ENCODE results near the gene SULT1A4.
"Not testable (repeated sequence)": the region's sequence is repeated elsewhere in the genome, so short reads cannot be mapped to it uniquely, and the experiment has no call there.

Gene SULT1A4

DNA sequence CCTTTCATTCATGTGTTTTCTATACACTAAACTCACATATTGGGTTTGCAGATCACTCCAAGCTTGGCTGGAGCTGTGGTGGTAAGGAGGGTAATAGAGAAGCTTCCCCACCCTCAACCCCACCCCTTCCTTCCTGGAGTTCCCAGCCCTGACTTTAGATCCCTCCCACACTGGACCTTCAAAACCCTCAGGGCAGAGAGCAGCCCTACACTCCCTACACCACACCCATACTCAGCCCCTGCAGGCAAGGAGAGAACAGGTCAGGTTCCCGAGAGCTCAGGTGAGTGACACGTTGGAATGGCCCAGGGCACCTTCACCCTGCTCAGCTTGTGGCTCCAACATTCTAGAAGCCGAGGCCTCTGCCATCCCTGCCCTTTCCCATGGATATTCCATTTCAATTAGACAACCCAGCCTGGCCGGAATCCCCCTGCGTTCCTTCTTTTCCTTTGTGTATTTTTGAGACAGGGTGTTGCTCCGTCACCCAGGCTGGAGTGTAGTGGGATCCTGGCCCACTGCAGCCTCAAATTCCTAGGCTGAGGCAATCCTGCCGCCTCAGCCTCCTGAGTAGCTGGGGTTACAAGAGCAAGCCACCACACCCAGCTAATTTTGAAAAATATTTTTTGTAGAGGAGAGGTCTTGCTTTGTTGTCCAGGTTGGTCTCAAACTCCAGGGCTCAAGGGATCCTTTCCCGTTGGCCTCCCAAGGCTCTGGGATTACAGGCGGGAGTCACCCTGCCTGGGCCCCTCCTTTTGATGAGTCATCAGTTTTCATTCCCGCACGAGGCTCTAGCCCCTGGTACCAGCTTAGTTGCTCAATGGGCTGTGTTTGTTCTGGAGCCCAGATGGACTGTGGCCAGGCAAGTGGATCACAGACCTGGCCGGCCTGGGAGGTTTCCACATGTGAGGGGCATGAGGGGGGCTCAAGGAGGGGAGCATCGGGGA lies at the start of gene SULT1A4:
SULT1A4 (plus strand) TSS at position 208 of the 941 bp plus-strand sequence. CDS start 1,473 bp downstream, outside the sequence.
- not testable (repeated sequence) for H3K27me3 ChIP-seq (ENCODE audit: insufficient read depth, low read length); H3K27ac ChIP-seq (ENCODE audit: low read length); H3K9ac ChIP-seq (ENCODE audit: low read depth, low read length); H3K4me3 ChIP-seq (ENCODE audit: low read length); H3K9me3 ChIP-seq (ENCODE audit: insufficient read depth, low read depth, low read length); H3K4me1 ChIP-seq (ENCODE audit: insufficient read depth, low read length); H3K36me3 ChIP-seq (ENCODE audit: insufficient read depth, low read depth, low read length)

DNA sequence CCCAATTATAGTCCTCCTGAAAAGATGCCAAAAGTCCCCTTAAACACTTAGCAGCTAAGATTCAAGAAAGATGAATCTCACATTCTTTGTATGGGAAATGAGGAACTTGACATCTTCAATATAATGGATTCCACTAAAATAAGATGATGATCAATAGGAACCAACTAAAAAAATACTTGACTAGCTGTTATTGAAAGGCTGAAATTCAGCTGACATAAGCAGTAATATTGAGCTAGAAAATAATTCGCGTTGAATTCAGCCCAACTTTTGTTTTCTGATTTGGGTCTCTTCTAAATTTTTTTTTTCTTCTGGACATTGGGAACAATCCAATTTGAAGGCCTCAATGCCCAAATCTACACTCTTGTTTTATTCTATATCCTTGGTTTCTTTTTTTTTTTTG lies 36.1 kb upstream of the SULT1A4 start:
- not testable (repeated sequence) for H3K27me3 ChIP-seq (ENCODE audit: insufficient read depth, low read length); H3K36me3 ChIP-seq (ENCODE audit: insufficient read depth, low read depth, low read length); H3K4me1 ChIP-seq (ENCODE audit: insufficient read depth, low read length); H3K4me3 ChIP-seq (ENCODE audit: low read length); H3K9me3 ChIP-seq (ENCODE audit: insufficient read depth, low read depth, low read length); H3K9ac ChIP-seq (ENCODE audit: low read depth, low read length); H3K27ac ChIP-seq (ENCODE audit: low read length)

DNA sequence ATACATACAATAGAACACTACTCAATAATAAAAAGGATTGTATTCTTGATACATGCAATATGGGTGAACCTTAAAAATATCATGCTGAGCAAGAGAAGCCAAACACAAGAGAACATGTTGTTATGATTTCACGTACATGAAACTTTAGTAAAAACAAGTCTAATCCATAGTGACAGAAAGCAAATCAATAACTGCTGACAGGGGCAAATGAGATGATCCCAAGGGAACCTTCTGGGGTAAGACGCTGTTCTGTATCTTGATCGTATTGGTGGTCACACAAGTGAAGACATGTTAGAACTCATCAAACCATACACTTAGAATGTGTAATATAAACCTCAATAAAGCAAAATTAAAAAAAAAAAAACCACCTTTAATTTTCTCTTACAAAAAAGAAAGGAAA lies 34.3 kb upstream of the SULT1A4 start:
- H3K27ac ChIP-seq (ENCODE audit: low read length); H3K9ac ChIP-seq (ENCODE audit: low read depth, low read length); H3K36me3 ChIP-seq (ENCODE audit: insufficient read depth, low read depth, low read length); H3K4me3 ChIP-seq (ENCODE audit: low read length); H3K4me1 ChIP-seq (ENCODE audit: insufficient read depth, low read length); H3K9me3 ChIP-seq (ENCODE audit: insufficient read depth, low read depth, low read length); H3K27me3 ChIP-seq (ENCODE audit: insufficient read depth, low read length): not testable (repeated sequence)

DNA sequence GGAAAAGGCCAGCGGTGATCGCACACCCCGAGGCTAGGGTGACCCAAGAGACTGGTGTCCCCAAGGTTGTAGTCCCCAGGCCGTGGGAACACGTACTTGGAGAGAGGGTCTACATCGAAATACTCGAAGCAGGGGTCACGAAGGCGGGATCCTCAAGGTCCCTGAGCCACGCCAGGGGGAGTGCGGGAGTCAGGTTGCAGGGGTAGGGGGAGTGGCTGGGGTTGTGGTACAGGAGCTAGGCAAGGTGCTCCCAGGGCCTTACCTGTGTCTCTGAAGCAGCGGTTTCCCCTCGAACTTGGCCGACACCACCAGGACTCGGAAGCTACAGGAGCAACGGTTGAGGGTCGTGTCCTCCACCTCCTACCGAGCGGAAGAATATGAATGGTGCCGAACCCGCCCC lies 6.0 kb upstream of the SULT1A4 start:
- H3K27ac ChIP-seq (ENCODE audit: low read length); H3K9me3 ChIP-seq (ENCODE audit: insufficient read depth, low read depth, low read length): not testable (repeated sequence)

DNA sequence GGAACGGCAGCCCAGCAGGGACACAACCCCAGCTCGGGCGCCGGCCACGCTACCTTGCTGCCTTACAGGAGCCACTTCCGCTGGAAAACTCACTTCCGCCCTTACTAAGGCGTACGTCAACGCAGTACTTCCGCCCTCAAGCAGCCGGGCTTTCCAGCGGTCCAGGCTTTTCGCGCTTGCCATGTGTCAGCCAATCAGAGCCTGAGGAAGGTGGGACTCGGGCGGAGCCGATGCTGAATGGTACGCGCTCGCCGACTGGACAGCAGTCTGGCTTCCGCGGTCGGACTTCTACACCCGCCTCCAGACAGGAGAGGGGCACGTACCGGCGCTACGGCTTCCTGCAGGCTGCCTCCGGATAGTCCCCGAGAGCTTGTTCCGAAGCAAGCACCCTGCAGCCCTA lies 5.4 kb upstream of the SULT1A4 start, which contains the start of the genes BOLA2 and SLX1B:
BOLA2 (minus strand) TSS at position 83 of the 400 bp plus-strand sequence. CDS start 98 bp downstream, outside the sequence.
SLX1B (plus strand) TSS at position 265 of the 400 bp plus-strand sequence.
- H3K27ac ChIP-seq (ENCODE audit: low read length); H3K36me3 ChIP-seq (ENCODE audit: insufficient read depth, low read depth, low read length); H3K4me3 ChIP-seq (ENCODE audit: low read length); H3K4me1 ChIP-seq (ENCODE audit: insufficient read depth, low read length); H3K9me3 ChIP-seq (ENCODE audit: insufficient read depth, low read depth, low read length); H3K9ac ChIP-seq (ENCODE audit: low read depth, low read length); H3K27me3 ChIP-seq (ENCODE audit: insufficient read depth, low read length): not testable (repeated sequence)

More for the DNA sequence above, 6.0 kb upstream of the SULT1A4 start:
- not testable (repeated sequence) for H3K9ac ChIP-seq (ENCODE audit: low read depth, low read length); H3K27me3 ChIP-seq (ENCODE audit: insufficient read depth, low read length); H3K36me3 ChIP-seq (ENCODE audit: insufficient read depth, low read depth, low read length); H3K4me1 ChIP-seq (ENCODE audit: insufficient read depth, low read length); H3K4me3 ChIP-seq (ENCODE audit: low read length)

DNA sequence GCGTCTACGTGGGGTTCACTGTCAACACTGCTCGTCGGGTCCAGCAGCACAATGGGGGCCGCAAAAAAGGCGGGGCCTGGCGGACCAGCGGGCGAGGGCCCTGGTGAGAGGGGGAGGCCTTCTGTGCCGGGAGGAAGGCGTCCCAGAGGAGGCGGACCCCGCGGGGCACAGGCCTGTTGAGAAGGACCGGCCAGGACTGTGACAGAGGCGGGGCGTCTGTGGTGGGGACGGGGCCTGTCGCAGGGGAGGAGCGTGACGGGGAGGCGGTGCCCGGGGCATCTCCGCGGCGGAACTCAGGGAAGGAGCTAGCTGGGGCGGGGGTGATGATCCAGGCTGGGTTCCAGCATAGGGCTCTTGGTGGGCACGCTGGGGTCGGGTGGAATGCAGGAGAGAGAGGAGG lies 4.9 kb upstream of the SULT1A4 start:
- not testable (repeated sequence) for H3K4me1 ChIP-seq (ENCODE audit: insufficient read depth, low read length); H3K4me3 ChIP-seq (ENCODE audit: low read length); H3K9ac ChIP-seq (ENCODE audit: low read depth, low read length); H3K27me3 ChIP-seq (ENCODE audit: insufficient read depth, low read length); H3K27ac ChIP-seq (ENCODE audit: low read length); H3K36me3 ChIP-seq (ENCODE audit: insufficient read depth, low read depth, low read length); H3K9me3 ChIP-seq (ENCODE audit: insufficient read depth, low read depth, low read length)

DNA sequence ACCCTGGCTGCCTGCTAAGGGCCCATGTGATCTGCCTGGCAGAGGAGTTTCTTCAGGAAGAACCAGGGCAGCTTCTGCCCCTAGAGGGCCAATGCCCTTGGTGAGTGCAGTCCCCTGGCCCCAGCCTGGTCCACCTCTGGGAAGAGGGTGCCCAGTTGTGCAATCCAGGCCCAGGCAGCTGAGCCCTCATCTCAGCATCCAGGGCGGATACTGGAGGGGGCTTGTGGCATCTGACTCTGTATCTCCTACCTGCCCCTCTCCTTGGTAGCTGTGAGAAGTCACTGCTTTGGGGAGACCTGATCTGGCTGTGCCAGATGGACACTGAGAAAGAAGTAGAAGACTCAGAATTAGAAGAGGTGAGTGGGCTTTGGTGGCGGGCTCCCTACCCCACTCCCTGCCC lies 2.1 kb upstream of the SULT1A4 start:
- not testable (repeated sequence) for H3K27ac ChIP-seq (ENCODE audit: low read length); H3K27me3 ChIP-seq (ENCODE audit: insufficient read depth, low read length); H3K4me3 ChIP-seq (ENCODE audit: low read length); H3K9ac ChIP-seq (ENCODE audit: low read depth, low read length); H3K9me3 ChIP-seq (ENCODE audit: insufficient read depth, low read depth, low read length); H3K36me3 ChIP-seq (ENCODE audit: insufficient read depth, low read depth, low read length); H3K4me1 ChIP-seq (ENCODE audit: insufficient read depth, low read length)

DNA sequence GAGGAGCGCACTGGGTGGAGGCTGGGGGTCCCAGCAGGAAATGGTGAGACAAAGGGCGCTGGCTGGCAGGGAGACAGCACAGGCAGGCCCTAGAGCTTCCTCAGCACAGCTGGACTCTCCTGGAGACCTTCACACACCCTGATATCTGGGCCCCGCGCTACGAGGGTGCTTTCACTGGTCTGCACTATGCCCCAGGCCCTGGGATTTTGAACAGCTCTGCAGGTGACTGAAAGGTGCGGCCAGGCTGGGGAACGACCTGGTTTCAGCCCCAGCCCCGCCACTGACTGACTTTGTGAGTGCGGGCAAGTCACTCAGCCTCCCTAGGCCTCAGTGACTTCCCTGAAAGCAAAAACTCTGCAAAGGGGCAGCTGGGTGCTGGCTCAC lies 926 bp downstream of the SULT1A4 start:
- not testable (repeated sequence) for H3K27me3 ChIP-seq (ENCODE audit: insufficient read depth, low read length); H3K9ac ChIP-seq (ENCODE audit: low read depth, low read length); H3K4me3 ChIP-seq (ENCODE audit: low read length); H3K9me3 ChIP-seq (ENCODE audit: insufficient read depth, low read depth, low read length); H3K36me3 ChIP-seq (ENCODE audit: insufficient read depth, low read depth, low read length); H3K4me1 ChIP-seq (ENCODE audit: insufficient read depth, low read length); H3K27ac ChIP-seq (ENCODE audit: low read length)

DNA sequence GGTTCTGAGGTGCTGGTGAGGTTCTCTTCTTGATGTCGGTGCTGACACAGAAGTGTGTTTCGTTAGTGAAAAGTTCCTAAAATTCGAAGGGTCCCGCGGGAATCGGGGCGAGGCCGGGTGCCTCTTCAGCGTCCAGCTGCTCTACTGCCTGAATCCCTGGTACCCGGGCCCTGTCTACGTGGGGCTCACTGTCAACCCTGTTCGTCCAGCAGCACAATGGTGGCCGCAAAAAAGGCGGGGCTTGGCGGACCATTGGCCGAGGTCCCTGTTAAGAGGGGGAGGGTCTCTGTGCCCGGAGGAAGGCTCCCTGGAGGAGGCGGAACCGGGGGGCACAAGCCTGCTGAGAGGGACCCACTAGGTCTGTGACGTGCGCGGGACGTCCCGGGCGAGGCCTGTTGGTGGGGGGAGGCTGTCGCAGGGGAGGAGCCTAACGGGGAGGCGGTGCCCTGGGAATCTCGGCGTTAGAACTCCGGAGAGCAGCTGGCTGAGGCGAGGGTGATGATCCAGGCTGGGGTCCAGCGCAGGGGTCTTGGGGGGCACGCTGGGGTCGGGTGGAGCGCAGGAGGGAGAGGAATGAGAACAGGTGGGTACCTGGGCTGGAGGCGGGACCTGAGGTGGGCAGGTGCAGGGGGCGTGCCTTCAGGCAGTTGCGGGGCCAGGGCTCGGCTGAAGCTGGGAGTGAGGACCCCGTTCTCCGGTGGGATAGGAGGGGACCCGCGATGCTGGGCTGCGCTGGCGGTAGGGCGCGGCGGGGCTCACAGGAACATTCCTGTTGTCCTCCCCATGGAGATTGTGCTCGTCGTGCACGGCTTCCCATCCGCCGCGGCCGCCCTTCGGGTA lies 6.5 kb downstream of the SULT1A4 start:
- not testable (repeated sequence) for H3K4me1 ChIP-seq (ENCODE audit: insufficient read depth, low read length); H3K9ac ChIP-seq (ENCODE audit: low read depth, low read length); H3K9me3 ChIP-seq (ENCODE audit: insufficient read depth, low read depth, low read length); H3K36me3 ChIP-seq (ENCODE audit: insufficient read depth, low read depth, low read length); H3K27me3 ChIP-seq (ENCODE audit: insufficient read depth, low read length); H3K27ac ChIP-seq (ENCODE audit: low read length); H3K4me3 ChIP-seq (ENCODE audit: low read length)

DNA sequence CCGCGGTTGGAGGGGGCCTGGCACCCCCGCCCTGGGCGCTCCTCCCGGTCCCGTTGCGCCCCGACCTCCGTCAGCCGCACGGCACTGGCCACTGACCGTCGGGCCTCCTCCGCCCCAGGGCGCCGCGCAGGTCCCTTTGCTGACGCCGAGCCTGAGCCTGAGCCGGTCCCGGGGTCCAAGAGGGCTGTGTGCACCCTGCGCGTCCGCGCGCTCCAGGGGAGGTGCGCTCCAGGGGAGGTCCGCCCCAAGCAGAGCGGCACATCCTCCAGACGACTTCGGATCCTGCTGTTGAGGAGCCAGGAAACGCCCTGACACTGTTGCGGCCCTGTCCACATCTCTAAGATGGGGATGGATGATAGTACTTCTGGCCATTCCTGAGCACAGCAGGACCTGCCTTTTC lies 7.2 kb downstream of the SULT1A4 start:
- not testable (repeated sequence) for H3K27ac ChIP-seq (ENCODE audit: low read length); H3K4me1 ChIP-seq (ENCODE audit: insufficient read depth, low read length); H3K36me3 ChIP-seq (ENCODE audit: insufficient read depth, low read depth, low read length); H3K9ac ChIP-seq (ENCODE audit: low read depth, low read length); H3K4me3 ChIP-seq (ENCODE audit: low read length); H3K9me3 ChIP-seq (ENCODE audit: insufficient read depth, low read depth, low read length); H3K27me3 ChIP-seq (ENCODE audit: insufficient read depth, low read length)

DNA sequence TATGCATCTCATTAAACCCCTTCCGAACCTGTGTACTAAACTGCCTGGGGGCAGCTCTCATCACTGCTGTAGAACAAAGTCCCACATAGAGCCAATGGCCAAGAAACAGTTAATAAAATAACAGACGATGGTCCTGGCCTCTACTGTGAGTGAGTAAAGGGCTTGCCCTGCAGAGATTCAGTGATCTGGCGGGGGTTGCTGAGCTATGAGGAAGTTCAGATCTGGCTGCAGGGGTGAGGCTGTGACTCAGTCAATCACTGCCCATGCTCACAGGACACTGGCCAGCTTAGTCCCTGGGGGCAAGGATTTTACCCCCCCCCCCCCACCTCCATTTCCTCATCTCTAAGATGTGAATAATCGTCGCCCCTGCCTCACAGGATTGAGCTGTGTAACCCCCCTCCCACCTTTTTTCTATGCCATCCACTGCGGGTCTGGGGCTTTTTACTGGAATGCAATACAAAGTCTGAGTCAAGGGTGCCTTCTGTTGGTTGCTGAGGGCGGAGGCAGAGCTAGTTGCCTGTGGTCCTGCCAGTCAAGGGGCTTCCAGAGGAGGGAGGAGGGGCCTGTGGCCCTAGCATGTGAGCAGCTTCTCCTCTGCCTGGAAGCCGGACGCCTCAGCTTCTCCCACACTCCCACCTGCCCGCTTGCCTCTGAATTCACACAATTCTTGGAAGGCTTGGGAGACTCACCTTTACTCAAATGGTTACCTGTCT lies 8.1 kb downstream of the SULT1A4 start:
- H3K4me3 ChIP-seq (ENCODE audit: low read length); H3K36me3 ChIP-seq (ENCODE audit: insufficient read depth, low read depth, low read length); H3K9ac ChIP-seq (ENCODE audit: low read depth, low read length); H3K27me3 ChIP-seq (ENCODE audit: insufficient read depth, low read length); H3K9me3 ChIP-seq (ENCODE audit: insufficient read depth, low read depth, low read length); H3K4me1 ChIP-seq (ENCODE audit: insufficient read depth, low read length); H3K27ac ChIP-seq (ENCODE audit: low read length): not testable (repeated sequence)
